Immature natural killer cell (primary cell): ENCODE results near the gene NSG1. TPM values are rescaled to one million over a fixed set of nuclear protein-coding genes. Genes with fewer than 3 reads are reported as not detected.

Experiments used
- DNase-seq, 3 donors: peaks; one replicate each; pipeline ENCODE4 v3.0.0; 2022; ENCODE audit warnings: mixed read lengths in 1 of 3
- H3K27ac Mint-ChIP-seq, 6 donors: one replicate each; pipeline ENCODE4 v1.8.0; 2020; ENCODE audit warnings: mixed read lengths in 6 of 6, mild to moderate bottlenecking in 5 of 6, inconsistent platforms in 4 of 6, moderate library complexity in 3 of 6
- H3K27me3 Mint-ChIP-seq, 3 donors: one replicate each; pipeline ENCODE4 v1.8.0; 2020 to 2021; ENCODE audit warnings: low read depth in 3 of 3, mild to moderate bottlenecking in 3 of 3, mixed read lengths in 3 of 3, moderate library complexity in 3 of 3, inconsistent platforms in 1 of 3
- H3K36me3 Mint-ChIP-seq, 3 donors: one replicate each; pipeline ENCODE4 v1.8.0; 2020; ENCODE audit warnings: mixed read lengths in 3 of 3, inconsistent platforms in 2 of 3, mild to moderate bottlenecking in 2 of 3
- H3K4me1 Mint-ChIP-seq, 2 donors: one replicate each; pipeline ENCODE4 v1.8.0; 2020; ENCODE audit warnings: inconsistent platforms in 2 of 2, mild to moderate bottlenecking in 2 of 2, mixed read lengths in 2 of 2, moderate library complexity in 1 of 2
- H3K4me3 Mint-ChIP-seq, 5 donors: one replicate each; pipeline ENCODE4 v1.8.0; 2020; ENCODE audit warnings: mild to moderate bottlenecking in 5 of 5, mixed read lengths in 5 of 5, inconsistent platforms in 3 of 5, moderate library complexity in 3 of 5
- H3K9me3 Mint-ChIP-seq, 6 donors: one replicate each; pipeline ENCODE4 v1.8.0; 2020; ENCODE audit warnings: mild to moderate bottlenecking in 6 of 6, mixed read lengths in 6 of 6, inconsistent platforms in 4 of 6, moderate library complexity in 3 of 6
- polyA plus RNA-seq, 3 donors: library from polyadenylated mRNA; unstranded; fragments of 300-500 nt; fragmentation: Illumina TruSeq; gene quantifications; one replicate each; pipeline ENCODE4 v1.2.3, GENCODE V29; 2021

Gene NSG1
- polyA plus RNA-seq, 3 donors from 2014 or later, result 2.5 to 7.9 (median 4.5) TPM

- peak overlapping the region in 2 of 6 donors; percentile 23 to 50 for H3K27ac Mint-ChIP-seq
- peaks cover 0 to 6% (median 6%) of the 10 kb centered on the region in 3 donors for H3K36me3 Mint-ChIP-seq
- peaks cover 5 to 10% (median 7%) of the 10 kb centered on the region in 3 donors for H3K27me3 Mint-ChIP-seq
- no peaks in the 10 kb centered on the region for H3K9me3 Mint-ChIP-seq
- H3K4me1 Mint-ChIP-seq, result peaks cover 0 to 9% of the 10 kb centered on the region in 2 donors
- peak in 1 of 3 donors; percentile 19 for DNase-seq
- peak overlapping the region in 2 of 5 donors; percentile 11 to 16 for H3K4me3 Mint-ChIP-seq
Observed at GRCh38 chr4:4395849-4396627, 9.1 kb downstream of the NSG1 start.

DNA sequence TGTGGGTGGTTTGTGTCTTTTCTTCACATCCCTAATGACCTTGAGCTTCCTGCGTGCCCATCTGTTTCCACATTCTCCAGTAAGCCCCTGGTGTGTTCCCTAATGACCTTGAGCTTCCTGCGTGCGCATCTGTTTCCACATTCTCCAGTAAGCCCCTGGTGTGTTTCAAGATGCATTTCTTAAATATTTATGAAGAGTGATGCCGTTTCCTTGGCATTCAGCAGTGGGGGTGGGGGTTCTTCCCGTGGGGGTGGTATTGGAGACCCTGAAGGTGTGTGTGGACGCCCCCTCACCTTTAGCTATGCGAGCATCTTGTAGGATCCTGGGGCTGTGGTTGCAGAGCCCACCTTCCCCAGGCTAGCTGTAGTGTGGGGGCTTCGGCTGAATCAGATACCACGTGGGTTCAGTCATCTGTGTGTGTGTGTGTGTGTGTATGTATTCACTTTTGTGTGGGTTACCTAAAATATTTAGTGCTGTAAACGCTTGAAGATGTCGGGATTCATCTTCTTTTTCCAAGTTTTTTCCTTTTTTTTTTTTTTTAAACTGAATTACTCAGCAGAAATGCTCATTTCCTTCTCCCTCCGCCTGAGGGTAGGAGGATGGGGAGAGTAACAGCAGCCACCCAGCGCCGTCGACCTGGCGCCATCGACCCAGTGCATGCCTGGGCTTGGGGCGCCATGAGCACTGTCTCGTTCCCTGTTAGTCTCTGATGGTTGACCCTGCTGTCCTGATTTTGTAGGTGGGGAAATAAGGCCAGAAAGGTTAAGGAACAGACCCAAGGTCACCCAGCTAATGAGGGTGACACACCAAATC, 9.9 kb downstream of the NSG1 start:
- Mint-ChIP-seq H3K9me3 (no peaks in the 10 kb centered on the region), H3K4me3 (peak overlapping the region in 1 of 5 donors; percentile 25), H3K27me3 (peaks cover 5 to 10% (median 7%) of the 10 kb centered on the region in 3 donors), H3K36me3 (peaks cover 0 to 6% (median 3%) of the 10 kb centered on the region in 3 donors), H3K4me1 (peaks cover 0 to 9% of the 10 kb centered on the region in 2 donors), H3K27ac (peak overlapping the region in 2 of 6 donors; percentile 23 to 50)
- no peak for DNase-seq

DNA sequence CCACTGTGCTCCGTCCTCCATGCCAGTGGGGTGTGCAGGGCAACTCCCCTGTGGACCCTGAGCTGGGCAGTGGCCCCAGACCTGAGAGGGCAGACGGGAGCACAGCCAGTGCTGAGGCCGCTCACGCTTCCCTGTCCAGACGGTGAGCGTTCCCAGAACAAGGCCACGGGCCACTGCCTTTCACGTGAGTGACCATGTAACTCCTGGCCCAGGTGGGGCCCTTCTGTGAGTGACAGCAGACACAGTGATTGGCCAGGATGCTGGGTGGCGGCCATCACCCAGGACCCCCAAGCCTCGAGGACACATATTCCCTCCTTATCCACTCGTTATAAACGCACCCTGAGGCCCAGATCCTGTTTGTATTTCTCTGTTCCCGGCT, 10.5 kb downstream of the NSG1 start:
- Mint-ChIP-seq H3K4me3 (no peak overlapping the region), H3K27me3 (peaks cover 5 to 10% (median 7%) of the 10 kb centered on the region in 3 donors), H3K36me3 (peaks cover 0 to 6% (median 0%) of the 10 kb centered on the region in 3 donors), H3K27ac (peak overlapping the region in 1 of 6 donors; percentile 15), H3K9me3 (no peaks in the 10 kb centered on the region), H3K4me1 (peaks cover 0 to 9% of the 10 kb centered on the region in 2 donors)
- no peak for DNase-seq

GRCh38 chr4:4398430-4398829, 11.5 kb downstream of the NSG1 start:
- no peak for DNase-seq
- Mint-ChIP-seq H3K4me1 (peaks cover 0 to 9% of the 10 kb centered on the region in 2 donors), H3K4me3 (no peak overlapping the region), H3K36me3 (peaks cover 0 to 8% (median 0%) of the 10 kb centered on the region in 3 donors), H3K9me3 (no peaks in the 10 kb centered on the region), H3K27me3 (peaks cover 5 to 10% (median 7%) of the 10 kb centered on the region in 3 donors), H3K27ac (no peak overlapping the region)

GRCh38 chr4:4401036-4401435, 14.1 kb downstream of the NSG1 start:
- H3K27ac Mint-ChIP-seq, result no peak overlapping the region
- no peak for DNase-seq

DNA sequence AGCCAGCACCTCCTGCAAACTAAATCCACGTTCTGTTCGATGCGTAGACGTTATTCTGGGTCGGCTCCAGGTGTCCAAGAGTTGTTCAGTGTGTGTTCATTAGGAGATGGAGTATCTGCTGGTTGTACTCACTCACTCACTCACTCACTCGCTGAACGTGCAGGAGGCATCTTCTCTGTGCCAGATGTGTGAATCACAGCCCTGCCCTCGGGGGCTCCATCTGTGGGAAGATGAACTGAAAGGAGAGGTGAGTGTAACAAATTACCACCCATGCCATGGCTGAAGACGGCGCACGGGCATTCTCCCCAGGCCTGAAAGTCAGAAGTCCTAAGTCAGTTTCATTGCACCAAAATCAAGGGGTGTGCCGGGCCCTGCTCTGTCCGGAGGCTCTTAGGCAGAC, 16.1 kb downstream of the NSG1 start:
- H3K9me3 Mint-ChIP-seq, result no peaks in the 10 kb centered on the region
- peaks cover 0 to 3% (median 0%) of the 10 kb centered on the region in 3 donors for H3K36me3 Mint-ChIP-seq
- no peak for DNase-seq
- H3K27me3 Mint-ChIP-seq, result peaks cover 0 to 11% (median 3%) of the 10 kb centered on the region in 3 donors
- H3K4me3 Mint-ChIP-seq, result no peak overlapping the region
- H3K4me1 Mint-ChIP-seq, result no peaks in the 10 kb centered on the region
- no peak overlapping the region for H3K27ac Mint-ChIP-seq

More at GRCh38 chr4:4401036-4401435, 14.1 kb downstream of the NSG1 start:
- Mint-ChIP-seq H3K27me3 (peaks cover 3 to 9% (median 5%) of the 10 kb centered on the region in 3 donors), H3K4me1 (peaks cover 0 to 5% of the 10 kb centered on the region in 2 donors), H3K36me3 (peaks cover 0 to 3% (median 0%) of the 10 kb centered on the region in 3 donors), H3K9me3 (no peaks in the 10 kb centered on the region), H3K4me3 (no peak overlapping the region)

GRCh38 chr4:4405358-4405962, 18.6 kb downstream of the NSG1 start:
- Mint-ChIP-seq H3K27ac (no peak overlapping the region), H3K4me1 (no peaks in the 10 kb centered on the region), H3K27me3 (peaks cover 0 to 4% (median 3%) of the 10 kb centered on the region in 3 donors), H3K4me3 (no peak overlapping the region), H3K36me3 (peaks cover 0 to 3% (median 0%) of the 10 kb centered on the region in 3 donors), H3K9me3 (no peaks in the 10 kb centered on the region)
- no peak for DNase-seq

DNA sequence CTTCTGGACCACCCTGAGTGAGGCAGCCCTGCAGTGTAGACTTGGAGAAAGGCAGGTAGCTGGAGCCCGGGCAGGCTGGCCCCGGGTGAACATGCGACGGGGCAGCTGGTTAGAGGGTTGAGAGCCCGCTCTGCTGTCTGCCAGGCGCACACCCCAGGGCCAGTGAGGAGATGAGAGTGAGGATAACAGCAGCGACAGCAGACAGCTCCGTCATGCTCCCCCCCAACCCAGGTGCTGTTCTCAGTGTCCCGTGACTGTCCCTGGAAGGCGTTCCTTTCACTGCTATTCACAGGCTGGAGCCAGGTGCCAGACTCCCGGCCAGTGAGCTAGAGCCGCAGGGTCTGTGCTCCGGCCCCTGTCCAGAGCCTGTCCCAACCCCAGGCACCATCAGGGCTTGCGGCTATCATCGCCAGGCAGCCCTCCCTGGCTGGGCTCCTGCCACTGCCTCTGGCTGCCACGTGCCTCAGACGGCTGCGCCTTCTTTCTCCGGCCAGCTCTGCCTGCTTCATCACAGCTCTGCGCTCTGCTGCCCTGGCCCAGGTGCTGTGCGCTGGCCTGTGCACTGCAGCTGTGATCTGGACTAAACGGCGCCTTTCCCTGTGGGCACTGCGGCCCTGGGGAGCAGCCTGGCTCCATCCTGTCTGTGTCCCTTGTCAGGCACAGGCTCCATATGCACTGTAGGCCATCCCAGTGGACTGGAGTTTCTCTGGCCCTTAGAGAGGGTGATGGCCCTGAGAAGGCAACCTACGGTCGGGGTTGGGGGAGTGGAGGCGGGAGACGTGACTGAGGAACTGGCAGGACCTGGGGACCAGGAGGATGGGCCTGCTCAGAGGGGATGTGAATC, 19.8 kb downstream of the NSG1 start:
- no peaks in the 10 kb centered on the region for H3K4me1 Mint-ChIP-seq
- H3K4me3 Mint-ChIP-seq, result no peak overlapping the region
- DNase-seq, result no peak
- no peaks in the 10 kb centered on the region for H3K9me3 Mint-ChIP-seq
- peaks cover 0 to 4% (median 3%) of the 10 kb centered on the region in 3 donors for H3K27me3 Mint-ChIP-seq
- peak overlapping the region in 2 of 6 donors; percentile 17 to 26 for H3K27ac Mint-ChIP-seq
- H3K36me3 Mint-ChIP-seq, result peaks cover 0 to 3% (median 0%) of the 10 kb centered on the region in 3 donors

DNA sequence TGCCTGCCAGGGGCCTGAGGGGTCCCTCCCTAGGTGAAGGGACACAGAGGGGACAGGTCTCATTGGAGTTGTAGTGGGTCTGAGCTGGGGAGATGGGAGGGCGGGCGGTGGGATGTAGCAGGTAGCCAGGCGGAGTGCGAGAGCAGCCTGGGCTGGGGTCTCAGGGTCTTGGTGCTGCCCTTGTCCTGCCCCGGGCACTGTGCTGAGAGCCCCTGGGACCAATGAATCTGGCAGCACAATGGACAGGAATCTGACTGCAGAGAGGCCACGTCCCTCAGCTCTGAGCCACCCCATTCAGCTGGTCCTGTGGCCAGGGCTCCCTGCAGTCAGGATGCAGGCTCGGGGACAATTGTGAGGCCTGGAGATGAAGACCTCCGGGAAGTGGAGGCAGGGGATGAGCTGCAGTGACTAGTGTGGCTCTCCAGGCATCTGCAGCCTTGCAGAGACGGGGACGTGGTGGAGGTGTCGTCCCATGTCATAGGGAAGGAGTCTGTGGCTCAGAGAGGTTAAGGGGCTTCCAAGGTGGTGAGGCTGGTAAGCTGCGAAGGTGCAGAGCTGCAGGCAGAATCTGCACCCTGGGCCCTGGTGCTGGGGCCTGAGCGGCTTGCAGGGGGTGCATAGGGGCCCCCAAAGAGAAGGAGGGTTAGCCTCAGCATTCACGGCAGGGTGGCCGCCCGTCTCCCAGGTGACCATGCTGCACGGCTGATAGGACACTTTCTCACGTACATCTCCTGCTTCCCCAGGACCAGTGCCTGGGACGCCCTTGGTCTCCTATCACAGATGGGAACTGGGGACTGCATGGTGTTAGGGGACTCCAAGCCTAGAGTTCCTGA, 20.6 kb downstream of the NSG1 start:
- Mint-ChIP-seq H3K4me3 (no peak overlapping the region), H3K27ac (no peak overlapping the region), H3K9me3 (no peaks in the 10 kb centered on the region)

GRCh38 chr4:4408132-4408523, 21.2 kb downstream of the NSG1 start:
- no peak for DNase-seq
- Mint-ChIP-seq H3K9me3 (no peaks in the 10 kb centered on the region), H3K27me3 (peaks cover 0 to 4% (median 3%) of the 10 kb centered on the region in 3 donors), H3K36me3 (peaks cover 0 to 3% (median 0%) of the 10 kb centered on the region in 3 donors), H3K4me3 (no peak overlapping the region), H3K27ac (no peak overlapping the region), H3K4me1 (no peaks in the 10 kb centered on the region)

More for the DNA sequence above, 20.6 kb downstream of the NSG1 start:
- DNase-seq, result no peak
- peaks cover 0 to 3% (median 0%) of the 10 kb centered on the region in 3 donors for H3K36me3 Mint-ChIP-seq
- peaks cover 0 to 4% (median 3%) of the 10 kb centered on the region in 3 donors for H3K27me3 Mint-ChIP-seq
- H3K4me1 Mint-ChIP-seq, result no peaks in the 10 kb centered on the region

GRCh38 chr4:4408576-4409335, 21.9 kb downstream of the NSG1 start:
- H3K4me1 Mint-ChIP-seq, result no peaks in the 10 kb centered on the region
- no peaks in the 10 kb centered on the region for H3K36me3 Mint-ChIP-seq
- no peaks in the 10 kb centered on the region for H3K9me3 Mint-ChIP-seq
- DNase-seq, result no peak
- peaks cover 0 to 3% (median 3%) of the 10 kb centered on the region in 3 donors for H3K27me3 Mint-ChIP-seq
- no peak overlapping the region for H3K4me3 Mint-ChIP-seq
- H3K27ac Mint-ChIP-seq, result no peak overlapping the region
